Kidney epithelial cell (primary cell): ENCODE measurements around the gene SPSB4. TPM values are rescaled to one million over a fixed set of nuclear protein-coding genes. Genes with fewer than 3 reads are reported as not detected.
"Not testable (repeated sequence)": the region's sequence is repeated elsewhere in the genome, so short reads cannot be mapped to it uniquely, and the experiment has no call there.

ENCODE experiments used
- DNase-seq: peaks from one replicate; pipeline ENCODE4 v3.0.0-alpha.2; 2010; ENCODE audit warnings: low read depth
- H3K27me3 ChIP-seq: 2 replicates; pipeline ENCODE4 v1.6.0; 2011; ENCODE audit warnings: low read length; ENCODE audit not compliant: control insufficient read depth, insufficient read depth
- H3K36me3 ChIP-seq: 2 replicates; pipeline ENCODE4 v1.5.1; 2011; ENCODE audit warnings: low read length; ENCODE audit not compliant: control insufficient read depth, insufficient read depth
- H3K4me3 ChIP-seq: 2 replicates; pipeline ENCODE4 v1.5.1; 2011; ENCODE audit warnings: low read depth, mild to moderate bottlenecking, control low read depth, low read length
- total RNA-seq: library from RNA; depleted of rRNA; stranded (reverse); fragments of >200 nt; gene quantifications from 2 replicates; pipeline ENCODE4 v1.2.3, GENCODE V29; 2015
- TF ChIP-seq, protein P1 (sequence below): IDR thresholded peaks from 2 replicates; pipeline ENCODE4 v1.5.1; 2011; ENCODE audit warnings: mild to moderate bottlenecking, moderate library complexity, low read length, control low read depth, inconsistent platforms; ENCODE audit not compliant: insufficient read depth, poor library complexity, severe bottlenecking

The SPSB4 gene
- total RNA-seq, 1 donor from 2014 or later = 0.67 TPM

DNA sequence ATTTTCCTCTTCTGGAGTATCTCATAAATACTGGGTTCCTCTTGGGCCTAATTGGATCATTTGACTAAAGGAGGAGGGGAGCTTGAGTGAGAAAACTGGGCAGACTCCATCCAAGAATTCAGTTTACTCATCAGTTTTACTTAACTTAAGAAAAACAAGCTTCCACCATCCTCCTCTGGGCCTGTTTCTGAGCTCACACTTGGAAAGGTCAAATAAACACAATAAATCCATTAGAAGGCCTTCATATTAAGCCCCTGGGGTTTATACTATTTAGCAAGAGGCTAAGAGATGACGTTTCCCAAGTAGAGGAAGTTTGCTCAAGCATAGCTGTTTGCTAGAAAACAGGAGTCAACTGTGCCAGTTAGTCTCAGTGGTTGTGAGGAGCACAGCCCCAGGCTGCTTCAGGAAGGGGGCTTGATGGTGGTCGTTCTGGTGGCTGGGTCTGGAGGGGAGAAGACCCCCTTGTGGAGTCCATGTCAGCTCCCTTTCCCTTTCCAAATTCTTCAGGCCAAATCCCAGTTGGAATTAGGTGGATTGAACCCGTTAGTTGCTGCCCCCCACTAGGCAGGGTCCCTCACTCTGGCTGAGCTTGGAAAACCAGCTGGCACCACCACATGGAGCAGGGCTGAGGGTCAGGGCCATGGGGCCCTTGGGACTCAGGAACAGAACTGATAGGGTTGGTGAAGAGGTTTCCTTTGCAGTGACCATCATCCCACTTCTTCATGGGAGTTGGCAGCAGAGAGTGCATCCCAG lies 64.8 kb downstream of the SPSB4 start:
- no peaks in the 10 kb centered on the region for H3K36me3 ChIP-seq
- DNase-seq = no peak
- TF ChIP-seq, protein P1, sequence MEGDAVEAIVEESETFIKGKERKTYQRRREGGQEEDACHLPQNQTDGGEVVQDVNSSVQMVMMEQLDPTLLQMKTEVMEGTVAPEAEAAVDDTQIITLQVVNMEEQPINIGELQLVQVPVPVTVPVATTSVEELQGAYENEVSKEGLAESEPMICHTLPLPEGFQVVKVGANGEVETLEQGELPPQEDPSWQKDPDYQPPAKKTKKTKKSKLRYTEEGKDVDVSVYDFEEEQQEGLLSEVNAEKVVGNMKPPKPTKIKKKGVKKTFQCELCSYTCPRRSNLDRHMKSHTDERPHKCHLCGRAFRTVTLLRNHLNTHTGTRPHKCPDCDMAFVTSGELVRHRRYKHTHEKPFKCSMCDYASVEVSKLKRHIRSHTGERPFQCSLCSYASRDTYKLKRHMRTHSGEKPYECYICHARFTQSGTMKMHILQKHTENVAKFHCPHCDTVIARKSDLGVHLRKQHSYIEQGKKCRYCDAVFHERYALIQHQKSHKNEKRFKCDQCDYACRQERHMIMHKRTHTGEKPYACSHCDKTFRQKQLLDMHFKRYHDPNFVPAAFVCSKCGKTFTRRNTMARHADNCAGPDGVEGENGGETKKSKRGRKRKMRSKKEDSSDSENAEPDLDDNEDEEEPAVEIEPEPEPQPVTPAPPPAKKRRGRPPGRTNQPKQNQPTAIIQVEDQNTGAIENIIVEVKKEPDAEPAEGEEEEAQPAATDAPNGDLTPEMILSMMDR = no peak
- H3K4me3 ChIP-seq = no peak overlapping the region
- H3K27me3 ChIP-seq = no peaks in the 10 kb centered on the region

DNA sequence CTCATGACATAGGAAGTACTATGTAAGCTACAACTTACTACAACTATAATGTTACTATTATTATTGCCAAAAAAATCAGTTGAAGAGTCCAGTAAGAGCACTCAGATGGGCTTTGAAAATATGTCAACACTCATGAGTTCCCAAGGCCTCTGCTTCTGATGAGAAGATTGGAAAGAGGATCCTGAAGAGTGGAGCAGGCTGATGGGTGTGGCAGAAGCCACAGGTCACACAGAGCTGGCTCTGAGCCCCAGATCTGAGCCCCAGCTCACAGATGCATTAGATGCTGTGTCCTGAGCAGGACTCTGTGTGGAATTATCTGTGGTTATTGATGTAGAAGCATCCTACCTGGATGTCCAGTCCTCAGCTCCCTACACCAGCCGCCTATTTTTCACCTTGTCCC lies 65.6 kb downstream of the SPSB4 start:
- DNase-seq = no peak
- Histone ChIP-seq H3K36me3 (no peaks in the 10 kb centered on the region), H3K4me3 (no peak overlapping the region), H3K27me3 (no peaks in the 10 kb centered on the region)
- TF ChIP-seq, protein P1 = no peak

DNA sequence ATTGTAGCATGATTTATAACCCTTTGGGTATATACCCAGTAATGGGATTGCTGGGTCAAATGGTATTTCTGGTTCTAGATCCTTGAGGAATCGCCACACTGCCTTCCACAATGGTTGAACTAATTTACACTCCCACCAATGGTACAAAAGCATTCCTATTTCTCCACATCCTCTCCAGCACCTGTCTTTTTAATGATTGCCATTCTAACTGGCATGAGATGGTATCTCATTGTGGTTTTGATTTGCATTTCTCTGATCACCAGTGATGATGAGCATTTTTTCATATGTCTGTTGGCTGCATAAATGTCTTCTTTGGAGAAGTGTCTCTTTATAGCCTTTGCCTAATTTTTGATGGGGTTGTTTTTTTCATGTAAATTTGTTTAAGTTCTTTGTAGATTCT lies 66.8 kb downstream of the SPSB4 start:
- not testable (repeated sequence) for H3K27me3 ChIP-seq, DNase-seq, H3K4me3 ChIP-seq, H3K36me3 ChIP-seq

DNA sequence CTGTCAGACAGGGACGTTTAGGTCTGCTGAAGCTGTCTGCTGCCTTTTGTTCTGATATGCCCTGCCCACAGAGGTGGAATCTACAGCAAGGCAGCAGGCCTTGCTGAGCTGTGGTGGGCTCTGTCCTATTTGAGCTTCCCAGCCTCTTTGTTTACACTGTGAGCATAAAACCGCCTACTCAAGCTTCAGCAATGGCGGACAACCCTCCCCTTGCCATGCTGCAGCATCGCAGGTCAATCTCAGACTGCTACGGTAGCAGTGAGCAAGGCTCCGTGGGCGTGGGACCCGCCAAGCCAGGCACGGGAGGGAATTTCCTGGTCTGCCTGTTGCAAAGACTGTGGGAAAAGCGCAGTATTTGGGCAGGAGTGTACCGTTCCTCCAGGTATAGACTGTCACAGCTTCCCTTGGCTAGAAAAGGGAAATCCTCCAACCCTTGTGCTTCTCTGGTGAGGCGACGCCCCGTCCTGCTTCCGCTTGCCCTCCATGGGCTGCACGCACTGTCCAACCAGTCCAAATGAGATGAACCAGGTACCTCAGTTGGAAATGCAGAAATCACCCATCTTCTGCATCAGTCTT lies 71.4 kb downstream of the SPSB4 start:
- H3K27me3 ChIP-seq = no peaks in the 10 kb centered on the region
- no peak for DNase-seq
- TF ChIP-seq, protein P1 = no peak
- H3K36me3 ChIP-seq = no peaks in the 10 kb centered on the region
- H3K4me3 ChIP-seq = no peak overlapping the region

DNA sequence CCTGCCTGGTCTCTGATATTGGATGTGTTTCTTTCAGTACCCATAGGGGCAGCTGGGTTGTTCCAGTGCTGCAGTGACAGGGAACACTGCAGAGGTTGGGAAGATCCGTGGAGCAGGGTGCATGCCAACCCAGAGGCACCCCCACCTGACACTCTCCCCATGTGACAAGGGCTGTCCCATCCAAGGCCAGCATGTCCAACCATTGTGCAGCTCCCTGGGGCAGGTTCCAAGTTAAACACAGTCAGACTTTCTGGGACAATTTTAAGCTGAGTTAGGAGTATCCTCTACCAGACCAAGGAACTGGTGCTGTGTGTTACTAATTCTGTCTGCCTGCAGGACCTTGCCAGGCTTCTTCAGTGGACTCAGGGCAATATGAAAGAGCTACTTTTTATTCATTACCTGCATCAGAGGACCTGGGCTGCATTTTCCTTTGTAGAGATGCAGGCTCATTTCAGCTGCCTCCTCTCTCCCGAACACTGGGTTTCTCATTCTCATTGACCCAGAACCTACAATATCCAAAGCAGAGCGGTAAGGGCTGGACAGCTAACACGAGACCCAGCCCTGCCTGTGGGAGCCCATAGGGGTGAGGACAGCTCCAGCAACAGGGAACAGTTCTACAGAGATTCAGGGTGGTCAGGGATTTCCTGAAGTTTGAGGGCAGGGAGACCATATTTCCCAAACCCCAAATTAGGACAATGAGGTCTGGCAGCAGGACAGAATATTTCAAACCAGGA lies 72.7 kb downstream of the SPSB4 start:
- TF ChIP-seq, protein P1 = no peak
- Histone ChIP-seq H3K27me3 (no peaks in the 10 kb centered on the region), H3K4me3 (no peak overlapping the region), H3K36me3 (no peaks in the 10 kb centered on the region)
- DNase-seq = no peak

DNA sequence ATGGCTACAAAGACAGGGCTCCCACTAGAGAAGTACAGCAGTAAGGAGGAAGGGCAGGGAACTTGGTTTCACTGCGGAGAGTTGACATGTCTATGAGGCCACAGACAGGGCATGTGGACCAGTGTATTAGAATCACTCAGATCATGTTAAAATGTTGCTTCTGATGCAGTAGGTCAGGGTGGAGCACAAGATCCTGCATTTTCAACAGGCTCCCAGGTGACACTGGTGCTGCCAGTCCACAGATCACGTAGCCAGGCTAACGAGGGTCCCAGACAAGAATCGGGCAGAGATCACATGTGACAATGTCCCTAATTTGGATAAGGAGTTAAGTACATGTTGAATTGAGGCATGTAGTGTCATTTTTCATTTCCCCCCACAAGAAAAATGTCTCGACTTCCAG lies 73.6 kb downstream of the SPSB4 start:
- no peak for DNase-seq
- Histone ChIP-seq H3K27me3 (no peaks in the 10 kb centered on the region), H3K4me3 (no peak overlapping the region), H3K36me3 (no peaks in the 10 kb centered on the region)
- TF ChIP-seq, protein P1 = no peak
